ENCODE data around the gene SNRPB2.
A peak's percentile ranks its signal among the peaks of the same experiment; 100 is the strongest.

Gene SNRPB2

DNA sequence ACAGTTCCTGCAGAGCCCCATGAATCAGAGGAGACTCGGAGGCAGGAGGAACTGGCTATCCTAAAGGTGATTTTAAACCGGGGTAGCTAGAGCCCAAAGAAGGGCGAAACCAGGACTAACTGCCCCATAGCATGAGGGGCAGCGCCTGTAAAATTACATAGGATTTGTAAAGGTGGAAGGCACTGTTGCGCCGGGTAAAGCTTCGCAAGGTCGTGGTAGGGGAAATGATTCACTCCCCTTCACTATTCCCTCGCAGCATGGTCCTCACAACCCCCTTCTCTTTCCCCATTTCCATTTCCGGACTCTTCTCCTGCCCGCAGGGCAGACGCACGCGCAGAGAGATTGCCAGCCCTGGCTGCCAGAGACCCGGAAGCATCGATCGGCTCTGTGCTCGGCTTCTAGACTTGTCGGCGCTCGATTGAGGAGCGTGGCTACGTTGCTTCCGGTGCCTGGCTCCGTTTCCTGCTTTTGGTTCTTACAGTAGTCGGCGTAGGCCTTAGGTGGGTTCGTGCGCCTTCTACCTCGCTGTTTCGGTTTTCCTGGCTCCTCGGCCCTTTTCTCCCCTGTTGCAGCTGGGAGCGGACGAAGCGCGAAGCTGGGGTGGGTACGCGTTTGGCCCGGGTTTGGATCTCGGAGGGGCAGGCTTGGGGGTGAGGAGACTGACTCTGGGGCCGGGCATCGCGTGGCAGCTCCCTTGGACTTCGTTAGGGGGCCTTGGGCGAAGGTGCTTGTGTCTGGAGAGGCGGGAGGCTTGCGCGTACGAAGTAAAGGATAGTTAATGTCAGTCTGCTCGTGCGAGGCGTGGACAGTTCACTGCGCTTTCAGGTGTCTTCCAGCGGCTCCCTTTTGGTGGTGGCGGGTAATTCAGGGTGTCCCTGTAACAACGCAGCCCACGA, at the start of gene SNRPB2:
TSS of gene SNRPB2 (plus strand) at position 462 of the 896 bp plus-strand sequence. CDS start 1,677 bp downstream, outside the sequence.
- DNase-seq = peak; percentile 96

DNA sequence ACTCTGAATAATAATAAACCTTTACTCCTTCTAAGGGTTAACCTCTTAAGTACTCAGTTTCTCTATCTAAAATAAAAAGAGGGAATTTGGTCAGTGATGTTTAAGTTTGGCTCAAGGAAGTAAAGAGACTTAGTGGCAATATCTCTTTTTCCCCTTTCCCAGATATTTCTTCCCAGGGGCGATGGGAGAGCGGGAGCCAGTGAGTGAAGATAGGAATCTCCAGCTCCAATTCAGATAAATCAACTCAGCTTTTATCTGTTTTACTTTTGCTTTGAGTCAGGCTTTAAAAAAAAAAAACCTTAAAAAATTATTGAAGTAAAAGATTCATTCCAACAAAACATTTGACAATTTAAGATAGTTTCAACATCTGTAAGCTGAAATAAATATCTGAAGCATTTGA, 45.4 kb upstream of the SNRPB2 start:
- DNase-seq = no peak

GRCh38 chr20:16689906-16690305, 39.9 kb upstream of the SNRPB2 start:
- no peak for DNase-seq

GRCh38 chr20:16691381-16691780, 38.4 kb upstream of the SNRPB2 start:
- DNase-seq = no peak

DNA sequence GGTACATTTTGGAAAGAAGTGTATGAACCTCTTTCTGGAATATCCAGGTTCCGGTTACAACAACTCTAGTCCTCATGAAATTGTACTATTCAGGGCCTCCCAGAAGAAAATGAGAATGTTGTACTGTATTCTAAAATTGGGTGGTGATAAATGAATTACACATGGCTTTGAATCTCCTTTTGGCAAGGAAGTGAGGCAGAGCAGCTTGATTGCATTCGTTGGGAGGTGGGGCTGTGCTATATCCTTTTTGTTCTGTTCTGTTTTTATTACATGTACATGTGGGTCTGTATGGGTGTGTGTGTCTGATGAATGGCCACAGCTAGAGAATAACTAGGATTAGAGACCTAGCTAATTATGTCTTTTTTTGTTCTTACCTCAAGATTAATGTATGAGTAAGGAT, 37.8 kb upstream of the SNRPB2 start:
- no peak for DNase-seq

GRCh38 chr20:16692442-16692841, 37.4 kb upstream of the SNRPB2 start:
- no peak for DNase-seq

DNA sequence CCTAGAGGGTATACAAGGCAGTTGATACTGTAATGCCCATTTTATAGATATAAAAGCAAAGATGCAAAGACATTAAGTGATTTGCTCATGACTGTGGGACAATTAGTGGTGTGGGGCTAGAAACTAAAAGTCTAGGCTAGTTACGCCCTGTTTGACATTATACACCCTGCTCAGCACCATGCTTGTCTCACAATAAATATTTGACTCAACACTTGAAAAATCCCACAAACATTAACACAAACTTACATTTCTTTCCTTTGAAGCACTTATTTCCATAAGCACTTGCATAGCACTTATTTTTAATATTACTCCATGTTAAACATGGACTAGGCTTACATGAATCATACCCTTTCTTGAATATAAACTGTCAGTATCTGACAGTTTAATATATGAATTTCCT, 36.5 kb upstream of the SNRPB2 start:
- DNase-seq = no peak

- DNase-seq = no peak
Observed at GRCh38 chr20:16694161-16694560, 35.7 kb upstream of the SNRPB2 start.

DNA sequence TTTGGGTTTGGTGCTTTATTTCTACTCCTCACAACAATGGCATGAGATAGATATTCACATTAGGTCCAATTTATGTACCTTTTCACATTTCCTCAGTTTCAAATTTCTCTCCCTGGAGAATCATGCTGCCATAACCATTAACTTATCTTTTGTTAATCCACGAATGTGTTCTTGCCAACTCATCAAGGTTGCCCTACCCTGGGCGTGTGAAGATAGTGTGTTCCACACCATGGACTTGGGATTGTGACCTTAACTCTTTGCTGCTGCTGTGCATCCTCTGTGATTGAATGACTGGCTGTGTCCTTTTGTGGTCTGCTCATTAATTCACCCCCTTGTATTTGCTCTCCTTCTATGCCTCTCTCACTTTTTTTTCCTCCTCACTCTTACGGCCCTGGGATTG, 34.2 kb upstream of the SNRPB2 start:
- DNase-seq = no peak

DNA sequence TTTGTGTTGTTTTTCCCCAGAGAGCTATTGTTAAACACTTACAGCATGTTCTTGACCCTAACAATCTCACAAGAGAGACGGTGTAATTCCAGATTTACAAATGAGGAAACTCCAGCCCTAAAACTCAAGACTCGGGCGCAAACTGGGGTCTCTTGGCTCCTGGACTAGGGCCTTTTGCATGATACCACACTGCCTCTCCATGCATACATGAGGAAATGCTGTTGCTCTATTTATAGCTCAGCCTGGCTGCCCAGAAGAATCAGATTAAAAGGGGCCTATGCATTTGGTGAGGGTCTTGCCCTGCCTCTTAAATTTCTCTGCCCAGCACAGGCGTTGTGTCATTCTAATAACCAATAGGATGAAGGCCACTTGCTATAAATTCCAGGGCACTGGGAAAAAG, 30.5 kb upstream of the SNRPB2 start:
- DNase-seq = no peak

- no peak for DNase-seq
Observed at GRCh38 chr20:16701296-16701695, 28.5 kb upstream of the SNRPB2 start.

- DNase-seq = no peak
Observed at GRCh38 chr20:16703570-16703969, 26.3 kb upstream of the SNRPB2 start.

GRCh38 chr20:16707674-16708073, 22.2 kb upstream of the SNRPB2 start:
- no peak for DNase-seq

- DNase-seq = no peak
Observed at GRCh38 chr20:16708602-16709001, 21.2 kb upstream of the SNRPB2 start.

DNA sequence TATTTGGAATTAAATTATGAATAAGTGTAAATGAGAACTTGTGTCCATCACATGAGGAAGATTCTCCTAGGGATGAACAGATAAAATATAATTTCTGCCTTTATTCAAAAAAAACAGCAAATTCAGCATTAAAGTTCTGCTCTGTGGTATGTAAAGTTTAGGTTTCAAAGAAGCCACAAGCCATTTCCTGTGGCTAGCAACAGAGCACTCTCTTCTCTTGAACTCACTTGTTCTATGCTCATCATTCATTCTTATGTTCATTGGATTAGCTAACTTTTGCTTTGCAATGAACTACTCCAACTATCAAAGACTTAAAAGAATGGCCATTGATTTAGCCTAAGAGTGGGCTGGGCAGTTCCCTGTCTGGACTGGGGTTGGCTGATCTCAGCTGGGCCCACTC, 20.8 kb upstream of the SNRPB2 start:
- no peak for DNase-seq

DNA sequence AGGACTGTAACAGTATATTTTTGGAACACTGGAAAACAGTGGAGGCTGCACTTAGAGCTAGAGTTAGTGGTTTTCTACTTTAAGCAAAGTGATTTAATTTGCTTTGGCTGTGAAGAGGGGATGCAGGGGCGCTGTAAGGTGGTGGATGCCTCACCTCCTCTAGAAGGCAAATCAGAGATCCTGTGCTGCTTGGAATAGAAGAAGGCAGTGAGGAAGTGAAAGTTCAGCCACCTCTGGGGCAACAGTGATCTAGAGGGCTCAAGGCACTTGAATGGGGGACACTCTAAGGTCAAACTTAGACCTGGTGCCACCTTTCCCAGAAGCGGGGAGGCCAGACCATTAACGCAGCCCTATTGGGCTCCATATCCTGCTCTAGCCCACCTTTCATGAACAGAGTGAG, 19.0 kb upstream of the SNRPB2 start:
- DNase-seq = no peak

- no peak for DNase-seq
Observed at GRCh38 chr20:16711661-16712258, 18.1 kb upstream of the SNRPB2 start.

- no peak for DNase-seq
Observed at GRCh38 chr20:16712511-16712947, 17.3 kb upstream of the SNRPB2 start.

GRCh38 chr20:16713066-16713465, 16.8 kb upstream of the SNRPB2 start:
- DNase-seq = no peak

- DNase-seq = no peak
Observed at GRCh38 chr20:16714242-16714641, 15.6 kb upstream of the SNRPB2 start.

- DNase-seq = peak; percentile 40
Observed at GRCh38 chr20:16714751-16715150, 15.1 kb upstream of the SNRPB2 start.

GRCh38 chr20:16719421-16719820, 10.4 kb upstream of the SNRPB2 start:
- DNase-seq = no peak

DNA sequence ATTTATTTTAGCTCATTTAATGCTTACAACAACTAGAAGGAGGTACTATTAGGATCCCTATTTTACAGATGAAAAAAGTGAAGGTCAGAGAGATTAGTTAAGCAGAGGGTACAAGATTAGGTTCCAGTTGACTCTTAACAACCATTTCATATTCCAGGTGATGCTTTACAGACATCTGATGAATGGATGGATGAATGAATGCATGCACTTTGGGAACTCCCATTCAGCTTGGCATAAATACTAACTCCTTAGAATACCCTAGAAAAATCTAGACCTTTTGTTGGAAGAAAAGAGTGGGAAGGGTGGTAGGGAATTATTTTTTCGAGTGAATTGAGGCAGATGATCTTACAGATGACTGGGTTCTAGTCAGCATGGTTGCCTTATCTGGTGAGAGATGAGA, 746 bp upstream of the SNRPB2 start:
- DNase-seq = no peak

GRCh38 chr20:16732506-16733152, 2.8 kb downstream of the SNRPB2 start:
- no peak for DNase-seq

Measured in retina (tissue), 1 donor.